Measurements from ENCODE around the gene EML3.

The EML3 gene

GRCh38 chr11:62554387-62555167, 58.0 kb downstream of the EML3 start:
- Histone ChIP-seq H3K27ac (peak overlapping the region; percentile 94; the same call in 1 of the 2 replicates), H3K4me3 (ENCODE audit: low read depth, low read length) (no peak overlapping the region), H3K9me3 (ENCODE audit: severe bottlenecking) (no peaks in the 10 kb centered on the region), H3K36me3 (peaks cover 36% of the 10 kb centered on the region), H3K27me3 (ENCODE audit: insufficient read depth, low read depth, severe bottlenecking) (no peaks in the 10 kb centered on the region)
- TF ChIP-seq CTCF (IDR thresholded peaks at IDR 0.05; ENCODE audit: low read depth, low read length), result no peak
- no peak for DNase-seq

GRCh38 chr11:62553839-62554361, 58.7 kb downstream of the EML3 start:
- no peak for DNase-seq
- peak overlapping the region; percentile 94 for H3K27ac ChIP-seq
- TF ChIP-seq CTCF (IDR thresholded peaks at IDR 0.05; ENCODE audit: low read depth, low read length), result no peak
- no peaks in the 10 kb centered on the region for H3K27me3 ChIP-seq (ENCODE audit: insufficient read depth, low read depth, severe bottlenecking)
- no peaks in the 10 kb centered on the region for H3K9me3 ChIP-seq (ENCODE audit: severe bottlenecking)
- peaks cover 29% of the 10 kb centered on the region for H3K36me3 ChIP-seq
- H3K4me3 ChIP-seq (ENCODE audit: low read depth, low read length), result no peak overlapping the region

- Histone ChIP-seq H3K36me3 (peaks cover 22% of the 10 kb centered on the region), H3K27me3 (ENCODE audit: insufficient read depth, low read depth, severe bottlenecking) (no peaks in the 10 kb centered on the region), H3K9me3 (ENCODE audit: severe bottlenecking) (no peaks in the 10 kb centered on the region), H3K4me3 (ENCODE audit: low read depth, low read length) (peak overlapping the region; percentile 28), H3K27ac (peak overlapping the region; percentile 94)
- DNase-seq, result peak; percentile 74
- no peak for TF ChIP-seq CTCF (IDR thresholded peaks at IDR 0.05; ENCODE audit: low read depth, low read length)
Measured at GRCh38 chr11:62553080-62553838, 59.3 kb downstream of the EML3 start.

GRCh38 chr11:62552485-62553079, 60.0 kb downstream of the EML3 start:
- peak overlapping the region; percentile 94 for H3K27ac ChIP-seq
- H3K36me3 ChIP-seq, result peaks cover 16% of the 10 kb centered on the region
- TF ChIP-seq CTCF (IDR thresholded peaks at IDR 0.05; ENCODE audit: low read depth, low read length), result no peak
- H3K9me3 ChIP-seq (ENCODE audit: severe bottlenecking), result no peaks in the 10 kb centered on the region
- DNase-seq, result peak; percentile 89
- peak overlapping the region; percentile 28 for H3K4me3 ChIP-seq (ENCODE audit: low read depth, low read length)
- H3K27me3 ChIP-seq (ENCODE audit: insufficient read depth, low read depth, severe bottlenecking), result no peaks in the 10 kb centered on the region
